Measurements from ENCODE around the gene WDR74. TPM values are rescaled to one million over a fixed set of nuclear protein-coding genes. Genes with fewer than 3 reads are reported as not detected.
A peak's percentile ranks its signal among the peaks of the same experiment; 100 is the strongest.
"Not testable (repeated sequence)": the region's sequence is repeated elsewhere in the genome, so short reads cannot be mapped to it uniquely, and the experiment has no call there.

The WDR74 gene
- total RNA-seq, 2 donors from 2014 or later = 87.2 to 105 TPM

DNA sequence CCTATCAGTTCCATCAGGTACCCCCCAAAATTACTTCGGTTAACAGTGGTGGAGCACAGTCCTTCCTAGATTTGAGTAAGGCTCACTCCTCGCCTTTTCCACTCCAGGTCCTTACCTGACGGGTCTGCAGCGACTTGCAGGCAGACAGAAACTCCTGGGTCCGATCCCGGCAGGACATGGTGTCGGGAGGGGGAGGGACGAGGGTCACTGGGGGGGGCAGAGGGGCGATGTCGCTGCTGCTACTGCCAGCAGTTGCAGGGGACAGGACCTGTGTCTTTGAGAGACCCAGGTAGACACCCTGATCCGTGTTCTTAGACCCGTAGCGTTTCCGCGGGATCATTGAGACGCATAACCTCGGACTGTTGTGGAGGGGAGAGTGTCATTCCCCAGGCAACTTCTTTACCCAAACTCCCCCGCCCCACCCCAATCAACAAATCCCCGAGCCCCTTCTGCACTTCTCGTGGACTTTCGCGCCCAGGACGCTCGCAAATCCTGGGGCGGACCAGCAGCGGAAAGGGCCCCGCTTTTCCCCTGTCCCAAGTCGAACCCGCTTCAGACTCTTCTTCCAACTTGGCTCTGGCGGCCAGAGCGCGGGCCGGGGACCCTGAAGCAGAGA is 8.4 kb downstream of the WDR74 start:
- Mint-ChIP-seq H3K9me3 (no peaks in the 10 kb centered on the region), H3K27ac (peak overlapping the region; percentile 95 to 100), H3K36me3 (peaks cover 4 to 11% of the 10 kb centered on the region in 2 donors)
- DNase-seq (ENCODE audit: low spot score in 2 of 2) (no peak), ATAC-seq (no peak)

DNA sequence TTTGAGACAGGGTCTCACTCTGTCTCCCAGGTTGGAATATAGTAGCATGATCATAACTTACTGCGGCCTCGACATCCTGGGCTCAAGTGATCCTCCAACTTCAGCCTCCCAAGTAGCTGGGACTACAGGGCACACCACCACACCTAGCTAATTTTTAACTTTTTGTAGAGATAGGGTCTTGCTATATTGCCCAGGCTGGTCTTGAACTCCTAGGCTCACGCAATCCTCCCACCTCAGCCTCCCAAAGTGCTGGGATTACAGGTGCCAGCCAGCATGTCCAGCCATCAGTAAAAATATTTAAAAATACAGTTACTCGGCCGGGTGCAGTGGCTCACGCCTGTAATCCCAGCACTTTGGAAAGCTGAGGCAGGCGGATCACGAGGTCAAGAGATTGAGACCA is 11.3 kb downstream of the WDR74 start:
- not testable (repeated sequence) for H3K9me3 Mint-ChIP-seq; DNase-seq (ENCODE audit: low spot score in 2 of 2); H3K27ac Mint-ChIP-seq; ATAC-seq
- peaks cover 5 to 13% of the 10 kb centered on the region in 2 donors for H3K36me3 Mint-ChIP-seq

- H3K36me3 Mint-ChIP-seq = peaks cover 5 to 8% of the 10 kb centered on the region in 2 donors
- ATAC-seq = no peak
- H3K27ac Mint-ChIP-seq = peak overlapping the region; percentile 24 to 88
- no peaks in the 10 kb centered on the region for H3K9me3 Mint-ChIP-seq
- no peak for DNase-seq (ENCODE audit: low spot score in 2 of 2)
These were observed 15.7 kb downstream of the WDR74 start for GRCh38 chr11:62823677-62824076.

- DNase-seq (ENCODE audit: low spot score in 2 of 2) = no peak
- no peaks in the 10 kb centered on the region for H3K36me3 Mint-ChIP-seq
- ATAC-seq = no peak
These were observed 22.3 kb downstream of the WDR74 start for GRCh38 chr11:62817129-62817528.

GRCh38 chr11:62816557-62816956 is 22.8 kb downstream of the WDR74 start:
- no peak for DNase-seq (ENCODE audit: low spot score in 2 of 2)
- H3K9me3 Mint-ChIP-seq = no peaks in the 10 kb centered on the region
- H3K27ac Mint-ChIP-seq = no peak overlapping the region
- ATAC-seq = no peak
- H3K36me3 Mint-ChIP-seq = no peaks in the 10 kb centered on the region

More at GRCh38 chr11:62817129-62817528, 22.3 kb downstream of the WDR74 start:
- Mint-ChIP-seq H3K27ac (peak overlapping the region in 1 of 2 donors; percentile 52), H3K9me3 (no peaks in the 10 kb centered on the region)

DNA sequence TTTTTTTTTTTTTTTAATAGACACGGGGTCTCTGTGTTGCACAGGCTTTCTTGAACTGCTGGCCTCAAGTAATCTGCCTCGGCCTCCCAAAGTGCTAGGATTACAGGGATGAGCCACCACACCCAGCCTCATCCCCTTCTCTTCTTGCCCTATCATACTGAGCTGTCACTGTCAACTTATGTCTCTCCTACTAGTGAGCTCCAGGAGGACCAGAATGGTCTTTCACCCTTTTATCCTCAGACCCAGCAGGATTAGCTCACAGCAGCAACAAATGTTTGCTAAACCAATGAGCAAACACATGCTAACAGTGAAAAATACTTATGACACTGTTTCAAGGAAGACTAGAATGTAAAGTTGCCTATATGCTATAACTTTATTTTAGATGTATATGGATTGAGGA is 27.7 kb downstream of the WDR74 start:
- ATAC-seq (no peak), DNase-seq (ENCODE audit: low spot score in 2 of 2) (no peak)
- no peak overlapping the region for H3K27ac Mint-ChIP-seq
- H3K36me3 Mint-ChIP-seq = no peaks in the 10 kb centered on the region
- H3K9me3 Mint-ChIP-seq = no peaks in the 10 kb centered on the region

DNA sequence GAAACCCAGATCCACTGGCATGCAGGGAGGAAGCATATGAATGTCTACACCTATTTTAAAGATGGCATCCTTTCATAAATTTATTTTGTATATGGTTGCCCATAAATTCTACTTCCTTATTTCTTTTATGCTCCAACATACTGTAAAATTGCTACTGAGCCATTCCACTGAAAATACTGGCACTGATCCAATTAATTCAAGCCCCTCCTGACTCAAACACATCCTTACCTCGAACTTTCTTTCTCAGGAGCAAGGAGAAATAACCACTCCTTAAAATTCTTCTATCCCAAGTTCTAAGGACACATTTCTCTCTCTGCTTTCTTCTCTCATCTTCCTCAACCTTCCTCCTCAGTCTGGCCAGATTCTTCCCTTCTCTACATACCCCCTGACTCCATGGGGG is 28.6 kb downstream of the WDR74 start:
- Mint-ChIP-seq H3K36me3 (no peaks in the 10 kb centered on the region), H3K9me3 (no peaks in the 10 kb centered on the region), H3K27ac (no peak overlapping the region)
- DNase-seq (ENCODE audit: low spot score in 2 of 2) (no peak), ATAC-seq (no peak)

GRCh38 chr11:62806611-62807121 is 32.7 kb downstream of the WDR74 start:
- H3K27ac Mint-ChIP-seq = peak overlapping the region in 1 of 2 donors; percentile 98
- ATAC-seq (no peak), DNase-seq (ENCODE audit: low spot score in 2 of 2) (no peak)

DNA sequence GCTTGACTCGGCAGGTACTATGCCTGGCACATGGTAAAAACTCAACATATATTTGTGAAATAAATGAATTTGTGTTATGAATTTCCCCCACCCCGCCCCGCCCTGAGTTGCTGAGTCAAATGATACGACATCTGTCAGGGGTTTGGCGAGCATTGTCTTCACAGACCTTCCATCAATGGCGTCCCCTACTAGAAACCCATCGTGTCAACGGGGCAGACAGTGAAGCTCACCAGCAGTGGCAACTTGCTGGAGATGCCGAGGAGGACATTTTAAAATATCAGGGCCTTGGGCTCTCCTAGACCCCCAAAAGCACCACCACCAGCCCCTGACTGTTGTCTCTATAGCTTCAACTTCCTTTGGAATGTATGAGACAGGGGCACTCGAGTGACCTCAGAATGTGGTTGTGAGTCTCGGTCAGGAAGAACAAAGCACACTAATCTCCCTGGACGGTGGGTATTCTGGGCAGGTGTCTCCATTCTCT is 33.4 kb downstream of the WDR74 start:
- Mint-ChIP-seq H3K36me3 (peaks cover 24 to 37% of the 10 kb centered on the region in 2 donors), H3K27ac (peak overlapping the region; percentile 74 to 98), H3K9me3 (no peaks in the 10 kb centered on the region)
- ATAC-seq (peak in 1 of 2 donors; percentile 22), DNase-seq (ENCODE audit: low spot score in 2 of 2) (no peak)

More at GRCh38 chr11:62806611-62807121, 32.7 kb downstream of the WDR74 start:
- no peaks in the 10 kb centered on the region for H3K9me3 Mint-ChIP-seq
- peaks cover 24 to 30% of the 10 kb centered on the region in 2 donors for H3K36me3 Mint-ChIP-seq

- peak within 1 kb of the TSS; percentile 98 to 100 for H3K27ac Mint-ChIP-seq
- H3K9me3 Mint-ChIP-seq = no peaks in the 10 kb centered on the region
- peak; percentile 98 for DNase-seq (ENCODE audit: low spot score in 2 of 2)
- peak; percentile 75 to 78 for ATAC-seq
- peaks cover 24 to 39% of the 10 kb centered on the region in 2 donors for H3K36me3 Mint-ChIP-seq
These were observed 34.1 kb downstream of the WDR74 start, which contains the start of gene NXF1 for GRCh38 chr11:62805076-62805892. TSS of gene NXF1 (minus strand) at chr11:62805440. CDS start at chr11:62805356, 84 bp downstream.

DNA sequence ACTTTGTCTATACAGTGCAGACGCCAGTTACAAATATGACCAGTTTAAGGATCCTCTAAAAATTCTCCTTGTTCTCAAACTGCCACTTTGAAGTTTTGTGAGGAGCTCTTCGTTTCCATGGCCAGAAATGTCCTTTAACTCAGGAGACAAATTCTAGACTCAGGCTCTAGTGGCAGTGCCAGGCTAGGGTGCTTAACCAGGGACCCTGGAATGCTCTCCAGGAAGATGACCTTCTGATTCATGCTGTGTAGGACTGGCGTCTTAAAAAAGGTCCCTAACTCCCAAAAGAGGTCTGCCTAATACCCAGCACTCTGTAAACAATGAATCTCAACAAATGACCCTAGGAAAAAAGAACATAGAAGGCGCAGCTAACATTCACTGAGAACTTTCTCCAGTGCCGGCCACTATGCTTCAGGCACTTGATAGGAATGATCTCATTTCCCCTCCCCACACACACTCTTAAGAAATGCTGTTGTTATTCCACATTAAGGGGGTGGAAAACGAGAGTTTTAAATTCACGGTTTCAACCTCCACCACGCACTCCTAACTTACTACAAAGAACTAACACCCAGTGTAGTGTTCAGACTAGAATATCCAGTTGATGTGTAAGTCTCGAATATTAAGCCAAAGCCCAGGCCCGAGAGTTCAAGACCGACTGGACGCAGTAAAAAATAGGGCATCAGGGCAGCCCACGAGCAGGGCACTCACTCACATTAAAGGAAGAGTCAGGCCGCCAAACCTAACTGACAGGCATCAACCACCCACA is 34.9 kb downstream of the WDR74 start:
- Mint-ChIP-seq H3K36me3 (peaks cover 24 to 45% of the 10 kb centered on the region in 2 donors), H3K9me3 (no peaks in the 10 kb centered on the region), H3K27ac (peak overlapping the region; percentile 98 to 100)
- DNase-seq (ENCODE audit: low spot score in 2 of 2) = peak in 1 of 2 donors; percentile 33
- ATAC-seq = peak; percentile 42 to 51

- Mint-ChIP-seq H3K27ac (peak overlapping the region; percentile 81 to 88), H3K9me3 (no peaks in the 10 kb centered on the region), H3K36me3 (peaks cover 27 to 48% of the 10 kb centered on the region in 2 donors)
- ATAC-seq (no peak), DNase-seq (ENCODE audit: low spot score in 2 of 2) (no peak)
These were observed 38.3 kb downstream of the WDR74 start for GRCh38 chr11:62801071-62801470.

DNA sequence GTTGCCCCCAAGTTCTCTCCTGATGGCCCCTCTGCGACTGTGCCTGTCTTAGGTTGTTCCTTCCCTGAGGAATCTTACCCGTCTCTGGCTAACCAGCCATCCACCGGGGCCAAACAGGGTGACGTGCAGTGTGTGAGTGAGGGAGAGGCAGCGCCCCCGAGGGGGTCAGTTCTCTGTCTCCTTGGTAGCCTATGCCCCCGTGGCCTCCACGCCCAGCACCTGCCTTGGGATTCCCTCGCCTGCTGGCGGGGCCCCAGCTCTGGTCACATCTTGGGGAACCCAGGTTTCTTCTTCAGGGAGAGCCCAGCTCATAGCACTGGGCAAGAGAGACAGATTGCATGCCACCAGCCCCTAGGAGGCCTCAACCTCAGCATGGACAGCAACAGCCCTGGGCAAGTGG is 39.9 kb downstream of the WDR74 start:
- no peaks in the 10 kb centered on the region for H3K9me3 Mint-ChIP-seq
- no peak for DNase-seq (ENCODE audit: low spot score in 2 of 2)
- H3K27ac Mint-ChIP-seq = peak overlapping the region; percentile 72 to 96
- peak; percentile 6 to 14 for ATAC-seq
- H3K36me3 Mint-ChIP-seq = peaks cover 23 to 49% of the 10 kb centered on the region in 2 donors

DNA sequence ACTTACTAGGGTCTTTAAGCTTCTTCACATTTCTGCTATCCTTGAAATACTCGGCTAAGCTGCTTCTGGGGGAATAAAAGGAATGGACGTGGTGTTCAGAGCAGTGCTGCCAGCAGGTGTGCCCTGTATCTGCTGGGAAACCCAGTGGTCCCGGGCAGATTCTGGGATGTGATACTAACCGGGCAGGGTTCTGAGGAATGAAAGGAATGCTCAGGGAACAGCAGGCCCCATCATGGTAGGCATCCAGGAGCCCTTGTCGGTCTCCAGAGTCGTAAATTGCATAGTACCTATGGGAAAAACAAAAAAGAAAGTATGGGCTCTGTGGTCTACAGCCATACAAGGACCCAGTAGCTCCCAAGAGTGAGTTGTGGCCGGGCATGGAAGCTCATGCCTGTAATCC is 43.1 kb downstream of the WDR74 start:
- Mint-ChIP-seq H3K9me3 (no peaks in the 10 kb centered on the region), H3K36me3 (peaks cover 23 to 39% of the 10 kb centered on the region in 2 donors), H3K27ac (peak overlapping the region in 1 of 2 donors; percentile 72)
- DNase-seq (ENCODE audit: low spot score in 2 of 2) (no peak), ATAC-seq (no peak)

DNA sequence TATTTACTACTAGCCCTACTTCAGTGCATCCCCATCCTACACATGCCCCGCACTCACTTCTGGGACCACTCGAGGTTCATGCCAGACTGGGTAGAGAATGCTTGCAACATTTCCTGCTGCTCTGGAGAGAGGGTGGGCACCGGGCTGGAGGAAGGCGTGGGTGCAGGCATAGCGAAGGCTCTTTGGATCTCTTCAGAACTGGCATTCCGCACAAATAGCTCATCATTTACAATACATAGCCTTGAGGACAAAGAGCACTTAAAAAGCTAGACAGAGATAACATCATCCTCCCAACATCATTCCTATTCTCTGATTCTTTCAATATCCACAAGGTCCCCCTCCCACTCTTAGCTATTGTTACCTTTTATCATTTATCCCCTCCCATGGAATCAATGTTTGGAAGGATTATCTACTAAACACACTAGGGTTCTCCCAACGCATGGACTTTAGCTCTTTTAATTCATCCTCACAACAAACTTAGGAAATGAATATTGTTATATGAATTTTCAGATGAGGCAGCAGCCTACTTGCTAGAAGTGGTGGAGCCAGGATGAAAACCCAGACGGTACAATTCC is 45.1 kb downstream of the WDR74 start:
- H3K9me3 Mint-ChIP-seq = no peaks in the 10 kb centered on the region
- H3K36me3 Mint-ChIP-seq = peaks cover 35 to 38% of the 10 kb centered on the region in 2 donors
- ATAC-seq (no peak), DNase-seq (ENCODE audit: low spot score in 2 of 2) (no peak)
- peak overlapping the region; percentile 18 to 83 for H3K27ac Mint-ChIP-seq

- ATAC-seq (peak in 1 of 2 donors; percentile 8), DNase-seq (ENCODE audit: low spot score in 2 of 2) (no peak)
- Mint-ChIP-seq H3K9me3 (no peaks in the 10 kb centered on the region), H3K27ac (peak overlapping the region; percentile 82 to 90), H3K36me3 (peaks cover 42 to 44% of the 10 kb centered on the region in 2 donors)
These were observed 47.2 kb downstream of the WDR74 start for GRCh38 chr11:62792202-62792575.

Measured in activated naive CD4-positive, alpha-beta T cell treated with anti-CD3 and anti-CD28 coated beads, Interleukin-2, amount 50 U/mL, for 72 hours (primary cell).